Measurements from ENCODE around the gene CAPN8.
A peak's percentile ranks its signal among the peaks of the same experiment; 100 is the strongest.

CAPN8 gene

GRCh38 chr1:223609977-223610376 lies 55.5 kb downstream of the CAPN8 start:
- DNase-seq = no peak

- DNase-seq = no peak
These were observed 56.4 kb downstream of the CAPN8 start for GRCh38 chr1:223609066-223609465.

GRCh38 chr1:223558512-223558911 lies 107.0 kb downstream of the CAPN8 start:
- no peak for DNase-seq

- no peak for DNase-seq
These were observed 108.4 kb downstream of the CAPN8 start for GRCh38 chr1:223557130-223557475.

- DNase-seq = peak; percentile 32
These were observed 108.9 kb downstream of the CAPN8 start for GRCh38 chr1:223556414-223557129.

- DNase-seq = no peak
These were observed 111.5 kb downstream of the CAPN8 start for GRCh38 chr1:223553957-223554356.

- no peak for DNase-seq
These were observed 113.9 kb downstream of the CAPN8 start for GRCh38 chr1:223551610-223552009.

- DNase-seq = no peak
These were observed 115.8 kb downstream of the CAPN8 start for GRCh38 chr1:223549740-223550139.

- DNase-seq = no peak
These were observed 118.0 kb downstream of the CAPN8 start for GRCh38 chr1:223547316-223548114.

GRCh38 chr1:223545343-223545742 lies 120.2 kb downstream of the CAPN8 start:
- DNase-seq = no peak

- no peak for DNase-seq
These were observed 121.9 kb downstream of the CAPN8 start for GRCh38 chr1:223543560-223543959.

GRCh38 chr1:223542831-223543230 lies 122.7 kb downstream of the CAPN8 start:
- DNase-seq = no peak

GRCh38 chr1:223540485-223541106 lies 124.9 kb downstream of the CAPN8 start:
- no peak for DNase-seq

- DNase-seq = no peak
These were observed 125.8 kb downstream of the CAPN8 start for GRCh38 chr1:223539750-223540149.

- no peak for DNase-seq
These were observed 126.5 kb downstream of the CAPN8 start for GRCh38 chr1:223538981-223539380.

GRCh38 chr1:223535319-223535718 lies 130.2 kb downstream of the CAPN8 start:
- no peak for DNase-seq

GRCh38 chr1:223534677-223535076 lies 130.8 kb downstream of the CAPN8 start:
- DNase-seq = no peak

GRCh38 chr1:223533708-223534107 lies 131.8 kb downstream of the CAPN8 start:
- DNase-seq = no peak

- peak; percentile 49 for DNase-seq
These were observed 133.7 kb downstream of the CAPN8 start for GRCh38 chr1:223531742-223532341.

GRCh38 chr1:223525957-223526356 lies 139.5 kb downstream of the CAPN8 start:
- no peak for DNase-seq

- no peak for DNase-seq
These were observed 140.0 kb downstream of the CAPN8 start for GRCh38 chr1:223525546-223525945.

- DNase-seq = no peak
These were observed 140.5 kb downstream of the CAPN8 start for GRCh38 chr1:223524930-223525451.

- no peak for DNase-seq
These were observed 144.4 kb downstream of the CAPN8 start for GRCh38 chr1:223521150-223521549.
